NCI-H1417 treated with DMSO at 0.1 percent for 48 hours (cell line): ENCODE data around the gene PKIB.
"Not testable (repeated sequence)": the region's sequence is repeated elsewhere in the genome, so short reads cannot be mapped to it uniquely, and the experiment has no call there.

Experiments
- DNase-seq: peaks from one replicate; lab custom pipeline; 2025; lab: John Stamatoyannopoulos, UW

Gene PKIB, protein sequence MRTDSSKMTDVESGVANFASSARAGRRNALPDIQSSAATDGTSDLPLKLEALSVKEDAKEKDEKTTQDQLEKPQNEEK

DNA sequence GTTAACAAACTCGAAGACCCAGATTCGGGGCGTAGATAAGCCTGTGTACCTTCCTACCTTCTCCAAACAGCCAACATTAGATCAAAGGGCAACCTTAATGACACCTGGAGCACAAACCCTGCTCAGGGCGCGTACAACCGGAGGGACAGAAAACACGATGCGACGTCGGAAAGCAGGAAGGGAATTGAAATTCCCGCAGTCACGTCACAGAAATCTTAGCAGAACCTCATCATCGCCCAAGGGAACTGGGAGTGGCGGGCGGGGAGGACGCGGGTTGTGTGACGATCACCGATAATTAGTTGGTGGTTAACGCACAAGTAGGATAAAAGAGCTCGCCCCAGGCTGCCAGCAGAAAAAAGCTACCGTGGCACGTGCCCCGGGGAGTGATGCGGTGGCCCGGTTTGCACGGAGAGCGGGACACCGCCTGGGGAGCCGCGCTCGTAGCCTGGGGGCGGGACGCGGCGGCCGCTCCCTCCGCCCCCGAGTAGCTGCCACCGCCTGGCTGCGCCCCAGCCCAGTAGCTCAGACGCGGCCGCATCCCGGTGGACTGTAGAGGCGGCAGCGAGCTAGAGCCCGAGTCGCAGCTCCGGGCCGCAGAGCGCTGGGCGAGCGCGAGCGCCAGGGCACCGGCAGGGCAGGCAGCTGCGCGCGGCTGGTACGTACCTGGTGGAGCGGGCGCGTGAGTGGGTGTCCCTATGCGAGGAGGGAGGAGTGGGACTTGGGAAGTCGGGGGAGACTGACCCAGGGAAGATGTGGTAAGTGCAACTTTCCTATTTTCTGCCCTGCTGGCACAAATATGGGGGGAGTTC lies at the start of gene PKIB:
PKIB (plus strand) TSS at position 525 of the 809 bp plus-strand sequence. CDS start 107,390 bp downstream, outside the sequence.
- peak; percentile 64 for DNase-seq

DNA sequence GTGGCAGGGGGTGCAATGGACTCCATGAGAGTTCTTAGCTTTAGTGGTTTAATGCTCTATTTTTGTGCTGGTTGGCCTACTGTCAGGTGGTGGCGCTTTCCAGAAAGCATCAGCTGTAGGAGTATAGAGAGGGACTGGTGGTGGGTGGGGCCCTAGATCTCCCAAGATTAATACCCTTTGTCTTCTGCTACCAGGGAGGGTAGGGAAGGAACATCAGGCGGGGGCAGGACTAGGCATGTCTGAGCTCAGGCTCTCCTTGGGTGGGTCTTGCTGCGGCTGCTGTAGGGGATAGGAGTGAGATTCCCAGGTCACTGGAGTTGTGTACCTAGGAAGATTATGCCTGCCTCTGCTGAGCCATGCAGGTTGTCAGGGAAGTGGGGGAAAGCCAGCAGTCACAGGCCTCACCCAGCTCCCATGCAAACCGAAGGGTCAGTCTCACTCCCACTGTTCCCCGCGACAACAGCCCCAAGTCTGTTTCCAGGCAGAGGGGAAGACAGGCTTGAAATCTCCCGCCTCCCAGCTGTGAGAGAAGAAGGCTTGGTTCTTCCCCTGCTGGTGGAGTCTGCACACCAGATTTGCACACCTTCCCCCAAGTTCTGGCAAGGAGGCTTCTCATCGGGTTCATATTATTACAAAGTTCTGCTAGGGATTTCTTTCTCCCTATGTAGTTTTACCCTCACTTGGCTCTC lies 46.7 kb upstream of the PKIB start:
- no peak for DNase-seq

DNA sequence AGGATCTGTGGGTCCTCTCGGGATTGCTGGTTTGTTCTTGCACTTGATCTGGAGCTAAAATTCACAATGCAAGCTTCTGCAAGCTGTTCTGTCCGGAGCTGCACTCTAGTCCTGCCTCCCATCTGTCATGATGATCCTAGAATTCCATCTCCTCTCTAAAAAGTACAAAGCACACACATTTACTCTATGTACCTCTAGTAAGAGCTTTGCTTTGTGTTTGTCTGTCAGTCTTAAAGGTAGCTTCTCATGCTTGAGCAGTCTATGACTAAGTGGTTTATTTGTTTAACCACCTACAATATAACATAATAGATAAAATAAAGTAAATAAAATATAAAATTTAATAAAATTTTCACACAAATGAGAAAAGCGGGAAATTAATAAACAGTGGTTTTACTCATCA lies 46.0 kb upstream of the PKIB start:
- no peak for DNase-seq

DNA sequence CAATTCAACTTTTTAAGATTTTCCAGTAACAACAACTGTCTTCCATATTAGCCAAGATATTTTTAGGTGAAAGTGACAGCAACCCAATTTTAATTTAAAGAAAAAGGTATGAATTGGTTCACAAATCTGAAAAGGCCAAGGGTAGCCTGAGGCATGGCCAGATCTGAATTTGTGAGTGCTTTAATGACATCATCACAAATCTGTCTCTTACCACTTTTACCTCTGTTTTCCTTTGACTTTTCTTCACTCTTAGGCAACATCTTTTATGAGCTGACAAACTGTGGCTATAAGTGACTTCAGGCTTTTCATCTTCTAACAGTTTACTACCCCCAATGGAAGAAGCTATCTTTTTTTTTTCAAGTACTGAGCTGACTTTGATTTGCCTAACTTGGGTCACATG lies 44.5 kb upstream of the PKIB start:
- no peak for DNase-seq

DNA sequence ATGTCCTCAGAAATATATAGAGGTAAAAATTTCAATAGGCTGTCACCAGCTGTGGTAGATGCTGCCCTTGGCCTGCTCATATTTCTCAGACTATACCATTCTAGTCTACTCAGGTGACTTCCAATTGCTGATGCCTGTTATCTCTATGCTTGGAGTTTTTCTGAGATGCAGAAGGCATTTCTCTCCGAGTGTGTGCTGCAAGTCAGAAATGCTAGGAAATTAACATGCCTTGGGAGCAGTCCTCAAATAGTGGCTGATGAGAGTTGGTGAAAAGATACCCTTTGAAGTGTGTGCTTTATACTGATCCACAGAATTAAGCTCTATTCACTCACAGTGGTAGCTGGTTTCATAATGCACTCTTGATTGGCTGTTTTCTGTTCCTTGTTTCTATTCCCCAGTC lies 43.2 kb upstream of the PKIB start:
- no peak for DNase-seq

DNA sequence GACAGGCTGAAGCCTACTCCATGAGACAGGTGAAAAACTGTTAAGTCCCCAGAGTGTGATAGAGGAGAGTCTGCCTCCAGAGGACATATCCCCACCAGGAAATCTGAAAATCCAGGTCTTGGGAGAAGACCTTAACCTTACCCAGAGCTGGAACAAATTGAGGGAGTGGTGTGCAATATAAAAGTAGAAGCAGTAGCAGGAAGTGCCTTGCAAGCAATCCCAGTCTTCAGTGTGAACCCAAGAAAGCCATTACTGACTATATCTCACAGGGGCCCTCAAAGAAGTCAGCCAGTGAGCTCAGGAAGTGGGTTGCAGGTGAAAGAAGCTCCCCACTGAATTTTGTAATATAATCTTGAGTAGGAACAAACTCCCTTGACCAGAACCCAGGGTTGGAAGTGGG lies 41.9 kb upstream of the PKIB start:
- DNase-seq, result no peak

DNA sequence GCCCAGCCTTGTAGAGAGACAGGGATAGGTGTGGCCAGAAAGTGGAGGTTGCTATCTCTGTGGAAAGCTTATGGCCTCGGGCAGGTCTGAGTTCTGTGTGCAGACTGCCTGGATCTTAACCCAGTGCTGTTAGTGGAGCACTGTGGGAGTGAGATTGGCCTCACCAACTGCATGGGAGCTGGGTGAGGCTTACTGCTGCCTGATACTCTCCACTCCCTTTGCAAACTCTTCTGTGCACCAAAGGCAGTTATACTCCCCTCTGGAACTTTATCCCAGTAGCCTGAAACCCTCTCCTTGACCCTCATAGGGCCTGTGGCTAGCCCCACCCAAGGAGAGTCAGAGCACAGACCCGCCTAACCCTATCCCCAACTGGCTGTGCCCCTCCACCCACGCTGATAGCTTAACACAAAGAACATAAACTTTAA lies 41.4 kb upstream of the PKIB start:
- no peak for DNase-seq

DNA sequence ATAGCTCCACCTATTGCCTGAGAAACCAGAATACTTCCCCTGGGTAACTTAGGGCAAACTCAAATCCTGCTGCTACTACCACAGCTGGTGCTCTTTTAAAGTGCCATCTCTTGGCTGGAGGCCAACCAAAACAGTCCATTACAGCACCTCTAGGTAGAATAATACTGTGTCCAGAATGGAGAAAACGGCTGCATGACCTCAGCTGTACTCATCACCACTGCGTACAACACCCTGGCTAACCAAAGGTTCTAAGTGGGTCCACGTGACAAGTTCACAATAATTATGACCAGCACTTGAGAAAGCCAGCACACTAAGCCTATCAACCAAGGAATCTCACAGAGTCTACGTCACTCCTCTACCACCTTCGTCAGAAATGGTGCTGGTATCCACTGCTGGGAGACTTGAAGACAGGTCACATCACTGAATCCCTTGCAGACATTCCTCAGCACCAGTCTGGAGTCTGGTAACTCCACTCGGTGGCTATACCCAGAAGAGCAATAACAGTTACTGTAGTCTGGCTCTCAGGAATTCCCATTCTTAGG lies 40.9 kb upstream of the PKIB start:
- no peak for DNase-seq

DNA sequence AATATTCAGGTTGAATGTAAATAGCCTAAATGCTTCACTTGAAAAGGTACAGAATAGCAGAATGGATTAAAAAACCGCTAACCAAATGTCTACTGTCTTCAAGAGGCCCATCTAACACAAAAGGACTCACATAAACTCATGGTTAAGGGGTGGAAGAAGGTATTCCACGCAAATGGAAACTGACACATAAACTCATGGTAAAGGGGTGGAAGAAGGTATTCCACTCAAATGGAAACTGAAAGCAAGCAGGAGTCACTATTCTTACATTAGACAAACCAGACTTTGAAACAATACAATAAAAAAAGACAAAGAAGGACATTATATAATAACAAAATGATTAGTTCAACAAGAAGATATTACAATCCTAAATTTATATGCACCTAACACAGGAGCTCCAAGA lies 38.3 kb upstream of the PKIB start:
- no peak for DNase-seq

DNA sequence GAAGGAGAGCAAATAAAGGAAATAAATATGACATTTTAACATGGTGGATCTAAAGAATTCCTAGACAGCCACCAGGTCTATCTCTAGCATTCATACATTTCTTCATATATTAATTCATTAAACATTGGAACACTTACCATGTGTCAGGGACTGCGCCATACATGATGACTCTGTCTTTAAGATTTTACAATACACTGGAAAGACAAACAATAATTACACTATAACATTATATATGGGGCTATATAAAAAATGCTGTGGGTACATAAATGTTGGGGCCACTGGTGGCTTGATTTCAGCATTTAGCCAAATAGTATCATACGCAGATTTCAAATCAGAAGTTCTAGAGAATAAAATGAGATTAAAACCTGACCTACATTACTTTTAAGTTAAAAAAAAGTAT lies 33.3 kb upstream of the PKIB start:
- DNase-seq, result no peak

DNA sequence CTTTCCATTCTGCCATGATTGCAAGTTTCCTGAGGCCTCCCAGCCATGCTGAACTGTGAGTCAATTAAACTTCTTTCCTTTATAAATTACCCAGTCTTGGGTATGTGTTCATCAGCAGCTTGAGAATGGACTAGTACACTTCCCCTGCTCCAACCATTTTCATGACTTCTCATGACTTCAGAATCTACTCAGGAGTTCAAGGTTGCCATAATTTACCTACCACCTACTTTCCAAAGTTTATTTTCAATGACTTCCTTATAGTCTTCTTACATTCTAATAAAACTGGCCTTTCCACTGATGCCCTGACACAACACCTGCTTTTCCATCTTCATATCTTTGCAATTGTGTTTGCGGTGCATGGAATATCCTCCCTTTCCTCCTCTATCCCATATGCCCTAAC lies 31.2 kb upstream of the PKIB start:
- DNase-seq, result no peak

DNA sequence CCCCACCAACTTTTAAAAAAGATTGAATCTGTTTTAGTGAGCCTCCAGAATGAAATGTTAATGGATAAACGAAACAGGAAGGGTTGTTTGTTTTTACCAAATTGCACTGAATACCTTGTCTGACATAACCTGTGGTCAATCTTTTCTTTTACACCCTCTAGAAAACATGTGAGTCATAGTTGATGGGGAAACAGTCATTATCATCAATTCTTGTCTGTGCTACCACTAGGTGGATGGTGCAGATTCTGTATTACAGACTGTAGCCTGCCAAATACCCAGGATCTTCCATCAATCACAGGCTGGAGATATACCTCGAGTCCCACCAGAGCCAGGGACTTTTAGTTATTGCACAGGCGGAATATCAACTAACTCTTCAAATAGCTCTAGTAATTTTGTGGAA lies 29.5 kb upstream of the PKIB start:
- DNase-seq, result no peak

DNA sequence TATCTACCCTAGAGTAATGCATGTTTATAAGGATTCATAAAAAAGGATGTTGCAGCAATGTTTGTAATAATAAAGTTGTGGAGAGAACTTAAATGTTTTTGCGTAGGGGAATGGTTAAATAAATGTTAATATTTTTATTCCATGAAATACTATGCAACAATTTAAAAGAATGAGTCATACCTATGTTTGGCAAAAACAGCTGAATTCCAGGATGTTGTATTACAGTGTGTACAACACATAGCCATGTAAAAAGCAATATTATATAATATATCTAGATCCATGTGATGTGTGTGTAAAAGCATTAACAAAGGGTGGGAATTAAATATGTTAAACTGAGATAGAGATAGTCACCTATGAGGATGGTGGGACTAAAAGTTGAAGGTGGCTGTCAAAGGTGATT lies 21.1 kb upstream of the PKIB start:
- no peak for DNase-seq

DNA sequence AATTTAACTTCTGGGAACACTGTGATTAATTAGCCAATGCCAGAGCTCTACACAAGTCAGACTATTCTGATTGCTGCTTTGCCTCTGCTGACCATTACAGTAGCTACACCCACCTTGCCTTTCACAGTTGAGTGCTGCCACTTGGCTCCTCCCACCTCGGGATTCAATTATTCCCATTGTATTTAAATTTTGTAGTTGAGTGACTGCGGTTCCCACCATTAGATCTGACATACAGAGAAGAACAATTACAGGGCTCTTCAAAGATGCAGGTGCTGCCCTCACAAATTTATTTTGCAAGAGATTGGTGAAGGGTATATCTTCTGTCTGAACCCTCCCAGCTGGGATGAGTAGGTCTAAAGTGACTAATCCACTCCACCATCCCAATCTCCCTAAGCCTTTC lies 11.9 kb upstream of the PKIB start:
- DNase-seq, result not testable (repeated sequence)

DNA sequence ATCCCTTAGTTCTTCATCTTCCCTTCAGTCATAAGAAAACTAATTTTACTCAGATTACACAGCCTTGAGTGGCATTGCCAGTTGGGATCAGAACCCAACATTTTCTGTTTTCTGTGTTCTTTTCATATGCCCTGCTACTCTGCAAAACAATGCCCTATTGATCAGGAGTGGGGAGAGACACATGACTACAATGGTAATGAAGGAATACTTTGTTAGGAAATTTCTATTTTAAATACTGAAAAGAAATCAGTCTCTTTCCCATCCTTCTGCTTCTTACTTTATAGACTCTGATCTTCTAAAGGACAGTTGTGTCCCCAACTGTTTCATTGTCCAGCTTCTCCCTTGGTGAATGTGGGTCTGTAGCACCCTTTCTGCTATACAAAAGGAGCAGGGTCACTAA lies 5.5 kb upstream of the PKIB start:
- no peak for DNase-seq

DNA sequence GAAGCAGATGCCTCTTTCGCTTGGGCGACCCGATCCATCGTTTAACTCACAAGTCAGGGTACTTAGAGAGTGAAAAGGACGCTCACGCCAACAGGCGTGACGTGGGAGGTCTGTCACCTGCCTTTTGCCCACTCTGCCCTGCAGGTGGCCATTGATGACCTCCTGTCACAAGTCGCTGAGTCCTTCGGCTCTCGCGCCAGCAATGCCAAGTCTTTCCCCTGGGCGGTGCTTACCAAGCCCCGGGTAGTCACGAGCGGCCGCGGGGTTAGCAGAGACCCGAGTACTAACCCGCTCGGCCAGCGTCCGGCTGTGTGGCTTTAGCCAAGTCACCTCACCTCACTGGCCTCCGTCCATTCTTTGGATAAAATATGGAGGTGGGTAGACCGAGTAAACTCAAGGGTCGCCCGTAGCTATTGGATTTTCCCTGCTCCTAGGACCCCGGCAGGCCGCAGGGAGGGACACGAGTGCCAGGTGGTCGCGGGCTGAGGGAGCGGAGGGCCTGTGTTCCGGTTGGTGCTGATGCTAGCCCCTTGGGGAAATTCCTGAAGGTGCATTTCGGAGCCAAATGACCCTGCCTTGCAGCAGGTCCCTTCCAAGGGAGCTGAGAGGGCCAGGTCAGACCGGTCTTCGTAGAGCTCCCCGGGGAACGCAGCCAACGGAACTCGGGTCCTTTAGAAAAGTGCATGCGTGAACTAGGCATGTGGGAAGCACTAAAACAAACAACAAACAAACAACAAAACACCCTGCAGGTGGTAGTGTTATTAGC lies 668 bp downstream of the PKIB start:
- no peak for DNase-seq

DNA sequence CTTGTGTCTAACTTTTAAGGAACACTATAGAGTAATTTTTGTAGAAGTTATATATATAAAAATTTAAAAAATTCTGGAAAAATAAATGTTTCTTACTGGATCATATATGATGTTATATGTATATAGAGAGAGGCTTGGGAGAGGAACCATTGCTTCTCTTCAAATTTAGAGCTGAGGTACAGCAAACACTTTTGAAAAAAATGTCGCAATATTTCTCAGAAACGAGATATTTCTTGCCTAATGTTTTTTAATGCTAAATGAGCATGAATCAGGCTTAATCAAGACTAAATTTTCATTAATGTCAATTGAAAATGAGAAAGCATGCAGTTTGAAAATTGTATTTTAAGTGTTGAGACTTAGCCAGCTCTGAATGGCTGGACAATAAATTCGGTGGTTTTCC lies 2.6 kb downstream of the PKIB start:
- no peak for DNase-seq

DNA sequence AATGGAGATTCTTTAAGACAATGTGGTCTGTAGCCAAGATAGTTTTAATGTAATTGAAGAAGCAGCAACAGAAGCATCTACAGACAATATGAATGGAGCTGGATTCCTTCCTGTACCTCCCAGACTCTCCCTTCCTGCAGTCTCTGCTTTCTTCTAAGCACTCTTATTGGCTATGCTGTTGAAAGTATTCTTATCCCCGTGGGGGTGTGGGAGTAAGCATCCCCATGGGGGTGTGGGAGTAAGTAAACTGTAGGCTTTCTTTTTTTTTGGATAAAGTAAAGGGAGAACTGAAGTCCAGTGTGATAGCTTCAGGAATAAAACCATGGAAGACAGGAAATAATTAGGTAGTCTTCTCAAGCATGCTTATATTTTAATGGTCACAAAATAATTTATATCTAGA lies 4.1 kb downstream of the PKIB start:
- DNase-seq, result no peak

DNA sequence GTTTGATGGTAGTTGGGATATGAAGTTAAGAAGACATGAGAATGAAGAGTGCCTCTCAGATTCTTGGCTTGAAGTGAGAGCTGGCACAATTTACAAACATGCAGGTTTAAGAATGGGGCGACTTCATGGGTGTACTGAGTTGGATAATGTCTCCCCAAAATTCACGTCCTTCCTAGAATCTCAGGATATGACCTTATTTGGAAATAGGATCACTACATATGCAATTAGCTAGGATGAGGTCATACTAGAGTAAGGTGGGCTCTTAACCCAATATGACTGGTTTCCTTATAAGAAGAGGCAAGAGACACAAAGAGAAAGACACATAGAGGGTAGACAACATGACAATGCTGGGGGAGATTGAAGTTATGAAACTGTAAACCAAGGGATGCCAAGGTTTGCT lies 5.2 kb downstream of the PKIB start:
- DNase-seq, result no peak

DNA sequence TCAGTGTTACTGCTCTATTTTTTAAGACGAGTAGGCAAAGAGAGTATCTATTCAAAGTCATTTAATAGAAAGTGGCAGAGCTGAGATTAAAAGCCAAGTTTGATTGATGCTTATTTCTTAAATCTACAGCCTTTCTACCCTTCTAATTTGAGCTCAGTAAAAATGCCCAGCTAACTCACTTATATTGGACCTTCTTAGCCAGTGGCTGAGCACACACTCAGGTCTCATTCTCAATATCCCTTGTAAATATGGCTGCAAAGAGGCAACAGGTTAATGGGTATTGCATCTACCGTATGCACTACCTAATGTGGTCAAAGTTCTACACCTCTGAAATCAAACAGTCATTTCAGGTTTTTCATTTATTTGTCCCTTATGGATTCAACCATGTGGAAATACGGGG lies 6.7 kb downstream of the PKIB start:
- DNase-seq, result no peak

DNA sequence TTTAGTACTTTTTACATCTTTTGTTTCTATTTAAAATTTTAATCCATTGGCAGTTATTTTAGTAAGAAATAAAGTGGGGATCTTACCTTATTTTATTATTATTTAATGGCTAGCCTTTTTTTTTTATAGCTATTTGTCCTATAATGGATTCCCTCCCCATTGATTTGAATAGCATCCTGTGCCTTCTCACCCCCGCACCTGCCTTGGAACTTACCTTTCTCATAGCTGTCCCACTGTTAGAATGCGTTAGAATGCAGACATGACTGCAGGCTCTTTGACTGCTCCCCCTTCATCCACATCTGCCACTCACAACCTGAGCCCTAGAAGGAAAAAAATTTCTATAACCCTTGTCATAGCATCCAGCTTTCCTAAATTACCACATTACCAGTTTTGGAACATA lies 9.1 kb downstream of the PKIB start:
- DNase-seq, result no peak

DNA sequence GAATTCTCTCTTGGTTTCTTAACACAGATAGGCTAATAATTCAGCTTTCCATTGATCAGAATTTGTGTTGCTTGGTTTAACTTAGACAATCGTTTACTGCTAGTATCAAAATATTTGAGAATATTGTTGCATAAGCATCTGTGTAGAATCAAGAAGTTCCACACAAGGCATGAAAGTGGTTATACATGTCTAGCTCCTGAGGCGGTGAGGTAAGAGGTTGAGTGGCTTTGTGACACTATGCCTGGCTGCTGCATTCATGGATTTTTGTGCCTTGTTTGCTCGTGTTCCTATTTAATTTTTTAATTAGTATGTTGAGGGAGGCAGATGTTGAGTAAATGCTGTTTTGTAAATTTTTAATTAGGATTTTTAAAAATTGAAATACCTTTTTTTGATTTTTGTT lies 10.2 kb downstream of the PKIB start:
- no peak for DNase-seq

DNA sequence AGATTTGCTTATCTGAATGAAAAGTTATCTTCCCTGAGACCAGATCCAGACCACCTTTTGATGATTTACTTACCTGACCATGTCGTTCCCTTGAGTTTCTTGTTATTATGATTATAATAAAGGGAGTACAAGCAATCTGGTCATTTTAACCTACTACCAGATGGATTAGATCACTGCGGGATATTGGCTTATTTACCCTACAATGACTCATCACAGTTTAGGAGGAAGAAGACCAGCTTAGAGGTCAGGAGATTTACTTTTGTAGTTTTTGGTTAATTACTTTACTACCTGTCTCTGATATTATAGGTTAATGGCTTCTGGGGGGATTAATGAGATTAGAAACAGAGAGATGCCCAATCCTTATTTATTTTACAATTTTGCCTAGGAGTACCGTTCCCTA lies 10.7 kb downstream of the PKIB start:
- DNase-seq, result no peak
